IMR-90 (cell line): ENCODE measurements around the gene PTPRN2. TPM values are rescaled to one million over a fixed set of nuclear protein-coding genes. Genes with fewer than 3 reads are reported as not detected.

ENCODE experiments used
- ATAC-seq: fragments of 200-7000 bp; cut with Tn5 transposase; 2 replicates; pipeline ENCODE4 v1.9.1; 2020; ENCODE audit warnings: low read depth, mild to moderate bottlenecking, moderate library complexity
- BruUV-seq: library from RNA; stranded (reverse); fragments of 400-500 nt; replicated peaks from 2 replicates; lab custom pipeline; 2021; lab: Mats Ljungman, UMichigan
- CTCF ChIA-PET: fragments of 300-600 bp; formaldehyde crosslinking; extraction: SDS; loops from one replicate; lab custom pipeline; 2021; ENCODE audit warnings: antibody characterized with exemption; lab: Yijun Ruan, JAX
- POLR2A ChIA-PET: fragments of 300-600 bp; sonication (Branson Sonifier 250); formaldehyde crosslinking; loops from one replicate; lab custom pipeline; 2022; ENCODE audit warnings: antibody characterized with exemption; ENCODE audit not compliant: unreplicated experiment; lab: Charles Lee
- DNase-seq: peaks from one replicate; pipeline ENCODE4 v3.0.0; 2013
- H2AFZ ChIP-seq: replicated peaks from 2 replicates; pipeline ENCODE3; 2013; ENCODE audit warnings: low read length, mild to moderate bottlenecking; ENCODE audit not compliant: poor library complexity
- H2AK5ac ChIP-seq: 2 replicates; pipeline ENCODE4 v1.6.1; 2013; ENCODE audit warnings: low read depth, low read length, inconsistent platforms
- H2AK9ac ChIP-seq: replicated peaks from 2 replicates; pipeline ENCODE3; 2013; ENCODE audit warnings: mild to moderate bottlenecking, low read depth, low read length, moderate library complexity; ENCODE audit not compliant: poor library complexity
- H2BK120ac ChIP-seq: 2 replicates; pipeline ENCODE4 v1.6.1; 2013; ENCODE audit warnings: low read depth, low read length, inconsistent platforms
- H2BK15ac ChIP-seq: 3 replicates; pipeline ENCODE4 v1.6.1; 2013; ENCODE audit warnings: low read depth, low read length, inconsistent platforms
- H2BK20ac ChIP-seq: 2 replicates; pipeline ENCODE4 v1.6.1; 2013; ENCODE audit warnings: low read depth, mild to moderate bottlenecking, inconsistent platforms, low read length, moderate library complexity
- H2BK5ac ChIP-seq: 2 replicates; pipeline ENCODE4 v1.6.1; 2013; ENCODE audit warnings: mild to moderate bottlenecking, low read depth, low read length, inconsistent platforms; ENCODE audit not compliant: poor library complexity, severe bottlenecking
- H3K14ac ChIP-seq: replicated peaks from 2 replicates; pipeline ENCODE4 v1.6.1; 2013; ENCODE audit warnings: low read depth, low read length, inconsistent platforms
- H3K18ac ChIP-seq: 2 replicates; pipeline ENCODE4 v1.6.1; 2013; ENCODE audit warnings: low read depth, low read length, control low read depth
- H3K23ac ChIP-seq: 2 replicates; pipeline ENCODE4 v1.6.1; 2013; ENCODE audit warnings: low read depth, low read length, inconsistent platforms
- H3K27ac ChIP-seq: 2 replicates; pipeline ENCODE4 v1.5.1; 2013; ENCODE audit warnings: mild to moderate bottlenecking, control low read depth, low read length; ENCODE audit not compliant: insufficient read depth
- H3K27me3 ChIP-seq: 2 replicates; pipeline ENCODE4 v1.6.1; 2013; ENCODE audit warnings: low read length; ENCODE audit not compliant: control insufficient read depth, insufficient read depth
- H3K36me3 ChIP-seq: 2 replicates; pipeline ENCODE4 v1.6.1; 2013; ENCODE audit warnings: low read length, mixed read lengths; ENCODE audit not compliant: control insufficient read depth, insufficient read depth
- H3K4ac ChIP-seq: 2 replicates; pipeline ENCODE4 v1.6.1; 2013; ENCODE audit warnings: low read depth, low read length, inconsistent platforms
- H3K4me1 ChIP-seq: 2 replicates; pipeline ENCODE4 v1.6.1; 2013; ENCODE audit warnings: low read length, mixed read lengths; ENCODE audit not compliant: control insufficient read depth, insufficient read depth
- H3K4me2 ChIP-seq: 2 replicates; pipeline ENCODE4 v1.6.1; 2013; ENCODE audit warnings: low read depth, mild to moderate bottlenecking, control low read depth, low read length, moderate library complexity
- H3K4me3 ChIP-seq: 2 replicates; pipeline ENCODE4 v1.5.1; 2013; ENCODE audit warnings: low read depth, mild to moderate bottlenecking, control low read depth, low read length, moderate library complexity; ENCODE audit not compliant: insufficient read depth
- H3K56ac ChIP-seq: 2 replicates; pipeline ENCODE4 v1.6.1; 2013; ENCODE audit warnings: low read length, inconsistent platforms; ENCODE audit not compliant: insufficient read depth; ENCODE audit errors: extremely low read depth
- H3K79me1 ChIP-seq, 2 experiments: 2 replicates each; pipeline ENCODE4 v1.6.1; 2013; ENCODE audit warnings: low read length in 2 of 2, inconsistent platforms in 1 of 2, low read depth in 1 of 2
- H3K9ac ChIP-seq: 2 replicates; pipeline ENCODE4 v1.6.1; 2013; ENCODE audit warnings: low read depth, low read length, control low read depth
- H3K9me1 ChIP-seq: 2 replicates; pipeline ENCODE4 v1.6.1; 2013; ENCODE audit warnings: low read length, inconsistent platforms; ENCODE audit not compliant: insufficient read depth
- H3K9me3 ChIP-seq: 2 replicates; pipeline ENCODE4 v1.6.1; 2013; ENCODE audit warnings: low read length; ENCODE audit not compliant: control insufficient read depth, insufficient read depth
- H4K20me1 ChIP-seq: 2 replicates; pipeline ENCODE4 v1.6.1; 2013; ENCODE audit warnings: low read length, inconsistent platforms; ENCODE audit not compliant: insufficient read depth
- H4K5ac ChIP-seq: 2 replicates; pipeline ENCODE4 v1.6.1; 2013; ENCODE audit warnings: mild to moderate bottlenecking, low read depth, low read length, control low read depth
- H4K8ac ChIP-seq, 2 experiments: 2 replicates each; pipeline ENCODE4 v1.6.1; 2013; ENCODE audit warnings: low read depth in 2 of 2, low read length in 2 of 2, control low read depth in 1 of 2, inconsistent platforms in 1 of 2
- H4K91ac ChIP-seq: 2 replicates; pipeline ENCODE4 v1.6.1; 2013; ENCODE audit warnings: low read depth, low read length, inconsistent platforms; ENCODE audit not compliant: insufficient read depth
- BHLHE40 ChIP-seq: fragments of 150-350 bp; IDR thresholded peaks from 2 replicates; pipeline ENCODE4 v1.6.1; 2016; ENCODE audit warnings: mild to moderate bottlenecking, low read depth, low read length
- CHD1 ChIP-seq: IDR thresholded peaks from 2 replicates; pipeline ENCODE4 v1.6.1; 2012; ENCODE audit warnings: low read depth, low read length, improper control_type of control experiment
- WGBS, 2 experiments: methylation state at CpG; one replicate each; pipeline versions ENCODE4 v1.1.5 to v1.1.7; 2013; ENCODE audit warnings: missing lambda C conversion rate in 2 of 2; ENCODE audit not compliant: insufficient read length in 1 of 2; ENCODE audit errors: extremely low coverage in 2 of 2; 5-methylcytosine and 5-hydroxymethylcytosine counted together
- dilution Hi-C: fragments of 300-500 bp; cut with HindIII; formaldehyde crosslinking; loops from one replicate; pipeline ENCODE4 v1.14.3; 2018; ENCODE audit warnings: low sequenced_read_pairs; ENCODE audit not compliant: unreplicated experiment
- in situ Hi-C: fragments of 300-500 bp; cut with MboI; formaldehyde crosslinking; loops from 3 replicates; pipeline ENCODE4 v1.14.3; 2019; ENCODE audit warnings: low sequenced_read_pairs, inconsistent platforms, mixed read lengths
- intact Hi-C: fragments of 100-400 bp; cut with micrococcal nuclease; formaldehyde crosslinking; loops from 2 replicates; pipeline ENCODE4 v1.10.0; 2022
- polyA plus RNA-seq, 3 experiments: library from polyadenylated mRNA; depleted of rRNA; stranded (reverse); fragments of >200 nt; gene quantifications; 2 replicates each; pipeline ENCODE4 v1.2.3, GENCODE V29; 2012; ENCODE audit warnings: low replicate concordance in 1 of 3
- total RNA-seq: library from RNA; depleted of rRNA; stranded (reverse); fragments of >200 nt; gene quantifications from 2 replicates; pipeline ENCODE4 v1.2.3, GENCODE V29; 2012

PTPRN2 gene
- total and polyA plus RNA-seq, 2 of the 4 experiments (the other 2 are of a cell fraction) = 0.03 TPM; not detected in 1

- no peak overlapping the region for H4K8ac ChIP-seq
- POLR2A ChIA-PET = no interaction called here
Measured at GRCh38 chr7:157884461-157885062, 703.1 kb downstream of the PTPRN2 start.

More at GRCh38 chr7:157884461-157885062, 703.1 kb downstream of the PTPRN2 start:
- no peak overlapping the region for H4K5ac ChIP-seq
- TF ChIP-seq CHD1 (no peak), BHLHE40 (no peak)
- H3K14ac ChIP-seq = no peak overlapping the region
- no peak overlapping the region for H2AK5ac ChIP-seq
- CTCF ChIA-PET = no interaction called here
- H3K56ac ChIP-seq = no peak overlapping the region
- H3K9me3 ChIP-seq = peaks cover 45% of the 10 kb centered on the region
- H4K20me1 ChIP-seq = no peaks in the 10 kb centered on the region
- H3K18ac ChIP-seq = no peak overlapping the region
- H4K91ac ChIP-seq = no peak overlapping the region
- H3K4me3 ChIP-seq = no peak overlapping the region
- in situ Hi-C loops (no loop called here), intact Hi-C loops (no loop called here), dilution Hi-C loops (no loop called here)
- no peaks in the 10 kb centered on the region for H3K36me3 ChIP-seq
- no peak overlapping the region for H2BK20ac ChIP-seq
- H3K9ac ChIP-seq = no peak overlapping the region
- H3K4ac ChIP-seq = no peak overlapping the region
- H3K9me1 ChIP-seq = no peaks in the 10 kb centered on the region
- H2BK5ac ChIP-seq = no peak overlapping the region
- no TSS peak for BruUV-seq
- no peaks in the 10 kb centered on the region for H3K4me1 ChIP-seq
- 15% methylated on average over 2 of the region's 9 CpGs; no CpG with 5 or more reads in 1 of the 2 experiments for WGBS, 2 experiments
- no peak overlapping the region for H2AK9ac ChIP-seq
- H3K23ac ChIP-seq = no peak overlapping the region
- H3K4me2 ChIP-seq = no peak overlapping the region
- no peak overlapping the region for H2BK15ac ChIP-seq
- H3K27ac ChIP-seq = no peak overlapping the region
- no peaks in the 10 kb centered on the region for H3K79me1 ChIP-seq
- ATAC-seq (no peak), DNase-seq (no peak)
- H2AFZ ChIP-seq = peak overlapping the region; percentile 51
- H2BK120ac ChIP-seq = no peak overlapping the region
- no peaks in the 10 kb centered on the region for H3K27me3 ChIP-seq
